Neuronal stem cell (in vitro differentiated cells): ENCODE results near the gene COX4I1.
A peak's percentile ranks its signal among the peaks of the same experiment; 100 is the strongest.

Source experiments
- DNase-seq: peaks from one replicate; pipeline ENCODE4 v3.0.0-alpha.2; 2013; ENCODE audit warnings: low spot score
- H2AFZ ChIP-seq: one replicate; pipeline ENCODE4 v1.6.1; 2013; ENCODE audit warnings: mild to moderate bottlenecking, low read length, inconsistent platforms
- H2AK5ac ChIP-seq: 2 replicates; pipeline ENCODE4 v1.6.1; 2013; ENCODE audit warnings: low read depth, mild to moderate bottlenecking, inconsistent platforms, low read length, moderate library complexity, mixed read lengths
- H2BK120ac ChIP-seq: 2 replicates; pipeline ENCODE4 v1.6.1; 2013; ENCODE audit warnings: low read depth, mild to moderate bottlenecking, inconsistent platforms, low read length, moderate library complexity, mixed read lengths
- H2BK12ac ChIP-seq: one replicate; pipeline ENCODE4 v1.6.1; 2013; ENCODE audit warnings: low read length, inconsistent platforms
- H2BK15ac ChIP-seq: 2 replicates; pipeline ENCODE4 v1.6.1; 2013; ENCODE audit warnings: mild to moderate bottlenecking, low read length, inconsistent platforms, mixed read lengths
- H2BK5ac ChIP-seq: one replicate; pipeline ENCODE4 v1.6.1; 2013; ENCODE audit warnings: inconsistent platforms, mild to moderate bottlenecking, low read length, moderate library complexity
- H3K14ac ChIP-seq: one replicate; pipeline ENCODE4 v1.6.1; 2013; ENCODE audit warnings: low read length, inconsistent platforms
- H3K18ac ChIP-seq: 2 replicates; pipeline ENCODE4 v1.6.1; 2013; ENCODE audit warnings: low read length, inconsistent platforms
- H3K23ac ChIP-seq: 2 replicates; pipeline ENCODE4 v1.6.1; 2013; ENCODE audit warnings: low read depth, mild to moderate bottlenecking, mixed read lengths, low read length, inconsistent platforms; ENCODE audit not compliant: poor library complexity
- H3K27ac ChIP-seq: replicated peaks from 3 replicates; pipeline ENCODE4 v1.5.1; 2013; ENCODE audit warnings: low read length, inconsistent platforms
- H3K27me3 ChIP-seq, 3 experiments: 2 replicates each; pipeline ENCODE4 v1.6.1; 2013; ENCODE audit warnings: low read length in 3 of 3, mild to moderate bottlenecking in 2 of 3, inconsistent platforms in 1 of 3, low read depth in 1 of 3, mixed read lengths in 1 of 3, moderate library complexity in 1 of 3; ENCODE audit not compliant: control insufficient read depth in 3 of 3, insufficient read depth in 3 of 3
- H3K36me3 ChIP-seq, 2 donors: replicated peaks in 1 of 2; 2 replicates each; pipeline ENCODE4 v1.6.1; 2013; ENCODE audit warnings: low read length in 2 of 2; ENCODE audit not compliant: control insufficient read depth in 2 of 2, insufficient read depth in 2 of 2
- H3K4ac ChIP-seq: 2 replicates; pipeline ENCODE4 v1.6.1; 2013; ENCODE audit warnings: inconsistent platforms, mild to moderate bottlenecking, low read length, moderate library complexity
- H3K4me1 ChIP-seq, 2 donors: 1 replicate in 1 of 2; 2 replicates in 1 of 2; pipeline ENCODE4 v1.6.1; 2013; ENCODE audit warnings: low read length in 2 of 2, low read depth in 1 of 2; ENCODE audit not compliant: control insufficient read depth in 2 of 2, insufficient read depth in 1 of 2
- H3K4me2 ChIP-seq: one replicate; pipeline ENCODE4 v1.6.1; 2013; ENCODE audit warnings: mild to moderate bottlenecking, low read length, inconsistent platforms; ENCODE audit not compliant: insufficient read depth, poor library complexity, severe bottlenecking
- H3K4me3 ChIP-seq, 2 donors: 2 replicates each; pipeline ENCODE4 v1.5.1; 2013; ENCODE audit warnings: low read length in 2 of 2, mild to moderate bottlenecking in 2 of 2, inconsistent platforms in 1 of 2, moderate library complexity in 1 of 2
- H3K79me1 ChIP-seq: one replicate; pipeline ENCODE4 v1.6.1; 2013; ENCODE audit warnings: low read depth, mild to moderate bottlenecking, inconsistent platforms, low read length, moderate library complexity
- H3K9ac ChIP-seq: one replicate; pipeline ENCODE4 v1.6.1; 2013; ENCODE audit warnings: mild to moderate bottlenecking, low read depth, low read length, inconsistent platforms; ENCODE audit not compliant: poor library complexity
- H3K9me3 ChIP-seq, 2 donors: replicated peaks in 1 of 2; 2 replicates each; pipeline versions ENCODE3 to v1.6.1; 2013; ENCODE audit warnings: low read length in 2 of 2, mild to moderate bottlenecking in 2 of 2, inconsistent platforms in 1 of 2, low read depth in 1 of 2, mixed read lengths in 1 of 2, moderate library complexity in 1 of 2; ENCODE audit not compliant: control insufficient read depth in 2 of 2, insufficient read depth in 1 of 2
- H4K8ac ChIP-seq: one replicate; pipeline ENCODE4 v1.6.1; 2013; ENCODE audit warnings: low read depth, mild to moderate bottlenecking, inconsistent platforms, low read length, moderate library complexity
- H4K91ac ChIP-seq: one replicate; pipeline ENCODE4 v1.6.1; 2013; ENCODE audit warnings: low read length, low read depth, mild to moderate bottlenecking, inconsistent platforms; ENCODE audit not compliant: poor library complexity
- WGBS, 2 donors: extraction: QIAGEN DNeasy Blood & Tissue Kit; methylation state at CpG; one replicate each; pipeline ENCODE4 v1.1.7; 2013; ENCODE audit warnings: missing lambda C conversion rate in 2 of 2, mixed read lengths in 1 of 2; ENCODE audit not compliant: insufficient read length in 2 of 2, insufficient replicate concordance in 1 of 2; ENCODE audit errors: extremely low coverage in 2 of 2; 5-methylcytosine and 5-hydroxymethylcytosine counted together

COX4I1 gene

DNA sequence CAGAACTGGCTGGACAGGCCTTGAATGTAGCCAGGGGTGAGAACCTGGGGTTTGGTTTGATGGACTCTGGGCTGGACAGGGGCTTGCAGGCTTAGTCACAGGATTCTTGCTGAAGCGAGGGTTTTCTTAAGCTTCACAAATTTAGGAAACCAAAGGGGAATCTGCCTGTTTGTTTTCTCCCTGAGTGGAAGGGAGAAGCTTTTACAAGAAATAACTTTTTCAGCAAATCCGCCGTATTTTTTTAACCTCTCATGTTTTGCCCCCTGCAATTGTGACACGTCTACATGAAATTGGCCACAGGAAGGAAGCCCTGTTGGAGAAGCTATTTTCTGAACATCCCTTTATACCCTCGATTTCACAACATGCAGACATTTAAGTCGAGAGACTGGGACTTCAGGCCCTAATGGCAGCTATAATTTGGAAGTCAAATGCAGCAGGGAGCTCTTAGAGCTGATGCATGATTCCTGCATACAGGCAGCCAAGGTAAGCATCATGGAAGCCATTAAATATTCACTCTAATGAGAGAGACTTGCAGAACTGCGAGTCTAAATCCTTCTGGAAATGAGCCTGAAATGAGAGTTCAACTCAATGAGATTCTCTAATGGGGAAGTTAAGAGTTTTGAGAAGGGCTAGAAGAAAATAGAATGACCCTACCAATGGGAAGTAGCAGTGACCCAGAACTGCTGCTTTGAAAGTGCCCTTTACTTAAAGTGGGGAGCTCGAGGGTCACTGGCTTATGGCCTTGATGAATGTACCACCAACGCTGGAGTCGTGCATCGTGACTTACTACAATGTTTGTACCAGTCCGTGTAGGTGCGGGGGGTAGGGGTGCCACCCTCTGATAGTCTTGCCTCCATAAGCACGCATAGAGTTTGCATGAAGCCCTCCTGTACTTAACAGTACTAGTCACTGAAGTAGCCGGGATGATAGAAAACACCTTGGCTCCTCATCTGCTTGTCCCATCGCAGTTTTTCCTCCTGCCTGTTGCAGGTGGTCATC lies 54.4 kb downstream of the COX4I1 start:
- H3K4me2 ChIP-seq: no peak overlapping the region
- no peak overlapping the region for H3K9ac ChIP-seq
- H3K14ac ChIP-seq: peak overlapping the region; percentile 28
- H4K8ac ChIP-seq: no peak overlapping the region
- no CpG with 5 or more reads among the region's 16 CpGs for WGBS, 2 donors
- H3K36me3 ChIP-seq: peaks cover 0 to 2% of the 10 kb centered on the region in 2 donors
- H3K27me3 ChIP-seq: peaks cover 0 to 26% (median 0%) of the 10 kb centered on the region in 3 experiments
- H2AFZ ChIP-seq: no peak overlapping the region
- no peak overlapping the region for H3K18ac ChIP-seq
- H2BK15ac ChIP-seq: no peak overlapping the region
- no peak for DNase-seq
- H3K79me1 ChIP-seq: no peaks in the 10 kb centered on the region
- H3K4ac ChIP-seq: no peak overlapping the region
- H2BK5ac ChIP-seq: no peak overlapping the region
- H4K91ac ChIP-seq: no peak overlapping the region
- H3K27ac ChIP-seq: no peak overlapping the region
- no peaks in the 10 kb centered on the region for H3K9me3 ChIP-seq
- no peak overlapping the region for H2AK5ac ChIP-seq
- peaks cover 5 to 6% of the 10 kb centered on the region in 2 donors for H3K4me1 ChIP-seq
- no peak overlapping the region for H3K23ac ChIP-seq
- no peak overlapping the region for H2BK120ac ChIP-seq
- H3K4me3 ChIP-seq: no peak overlapping the region
- H2BK12ac ChIP-seq: no peak overlapping the region

DNA sequence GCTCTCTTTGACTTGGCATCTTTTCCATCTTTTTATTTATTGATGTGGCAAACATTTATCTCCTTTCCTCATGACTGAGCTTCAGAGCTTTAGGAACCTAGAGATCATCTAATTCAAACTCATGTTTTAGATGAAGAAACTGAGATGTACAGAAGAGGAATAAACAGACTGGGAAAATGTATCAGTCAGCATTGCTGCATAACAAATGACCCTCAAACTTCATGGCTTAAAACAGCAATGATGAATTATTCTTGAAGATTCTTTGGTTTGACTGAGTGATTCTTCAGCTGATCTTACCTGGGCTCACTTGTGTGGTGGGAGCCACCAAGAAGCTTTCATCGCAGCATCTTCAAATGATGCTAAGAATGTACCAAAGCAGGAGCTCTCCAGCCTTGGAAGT lies 55.4 kb downstream of the COX4I1 start:
- WGBS, 2 donors: no CpG with 5 or more reads among the region's 1 CpG
- peaks cover 5 to 6% of the 10 kb centered on the region in 2 donors for H3K4me1 ChIP-seq
- no peak overlapping the region for H2BK12ac ChIP-seq

DNA sequence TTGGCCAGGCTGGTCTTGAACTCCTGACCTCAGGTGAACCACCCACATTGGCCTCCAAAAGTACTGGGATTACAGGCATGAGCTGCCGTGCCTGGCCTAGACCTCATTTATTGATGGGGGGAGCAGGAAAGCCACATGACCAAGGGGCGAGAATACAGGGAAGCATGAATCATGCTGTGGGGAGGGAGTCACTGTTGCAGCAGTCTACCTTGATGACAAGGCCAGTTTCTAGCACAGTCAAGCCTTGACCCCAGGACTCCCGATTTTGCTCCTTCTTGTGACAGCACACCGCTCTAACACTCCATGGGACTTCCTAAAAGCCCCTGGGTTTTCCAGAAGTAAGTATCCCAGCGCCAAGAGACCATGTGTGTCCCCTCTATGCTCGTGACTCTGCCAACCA lies 56.6 kb downstream of the COX4I1 start:
- Histone ChIP-seq H3K4me3 (no peak overlapping the region), H3K4me2 (no peak overlapping the region), H4K8ac (no peak overlapping the region), H2BK120ac (no peak overlapping the region), H3K79me1 (no peaks in the 10 kb centered on the region), H3K4ac (no peak overlapping the region), H2BK12ac (no peak overlapping the region), H3K23ac (peak overlapping the region; percentile 27), H2AFZ (no peak overlapping the region), H3K9me3 (no peaks in the 10 kb centered on the region), H2BK5ac (no peak overlapping the region), H2BK15ac (no peak overlapping the region), H3K18ac (no peak overlapping the region), H3K27me3 (peaks cover 0 to 18% (median 0%) of the 10 kb centered on the region in 3 experiments), H3K4me1 (peaks cover 0 to 6% of the 10 kb centered on the region in 2 donors), H3K27ac (no peak overlapping the region), H3K9ac (no peak overlapping the region), H3K36me3 (no peaks in the 10 kb centered on the region), H3K14ac (no peak overlapping the region), H2AK5ac (no peak overlapping the region), H4K91ac (no peak overlapping the region)
- no peak for DNase-seq
- WGBS, 2 donors: no CpG with 5 or more reads among the region's 6 CpGs

More for the DNA sequence above, 55.4 kb downstream of the COX4I1 start:
- no peak overlapping the region for H2AK5ac ChIP-seq
- no peak overlapping the region for H3K4ac ChIP-seq
- H3K18ac ChIP-seq: no peak overlapping the region
- H3K9me3 ChIP-seq: no peaks in the 10 kb centered on the region
- no peaks in the 10 kb centered on the region for H3K79me1 ChIP-seq
- H3K4me3 ChIP-seq: no peak overlapping the region
- no peak overlapping the region for H3K9ac ChIP-seq
- H3K27me3 ChIP-seq: peaks cover 0 to 18% (median 0%) of the 10 kb centered on the region in 3 experiments
- no peak overlapping the region for H3K23ac ChIP-seq
- no peak overlapping the region for H2BK120ac ChIP-seq
- no peak overlapping the region for H3K4me2 ChIP-seq
- H4K91ac ChIP-seq: no peak overlapping the region
- peaks cover 0 to 2% of the 10 kb centered on the region in 2 donors for H3K36me3 ChIP-seq
- DNase-seq: no peak
- no peak overlapping the region for H2BK5ac ChIP-seq
- H2BK15ac ChIP-seq: no peak overlapping the region
- H4K8ac ChIP-seq: no peak overlapping the region
- no peak overlapping the region for H2AFZ ChIP-seq
- H3K27ac ChIP-seq: no peak overlapping the region
- no peak overlapping the region for H3K14ac ChIP-seq

DNA sequence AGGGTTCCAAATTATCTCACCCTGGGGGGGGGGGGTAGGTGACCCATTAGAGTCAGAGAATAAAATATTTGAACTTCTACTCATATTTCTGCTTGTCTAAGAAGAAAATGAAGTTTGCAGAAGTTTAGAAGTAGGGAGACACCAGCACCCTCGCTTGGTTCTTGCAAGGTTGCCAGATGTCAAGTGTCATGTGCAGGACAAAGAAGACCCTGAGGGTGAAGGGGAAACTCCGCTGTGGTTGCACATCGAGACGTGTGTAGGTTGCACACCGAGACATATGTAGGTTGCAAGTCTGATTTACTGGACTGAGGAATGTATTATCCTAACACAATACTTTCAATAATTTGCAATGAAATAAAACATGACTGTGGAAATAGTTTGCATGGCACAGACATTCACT lies 57.1 kb downstream of the COX4I1 start:
- Histone ChIP-seq H2BK120ac (no peak overlapping the region), H2AK5ac (no peak overlapping the region), H3K79me1 (no peaks in the 10 kb centered on the region), H3K9me3 (no peaks in the 10 kb centered on the region), H3K4me2 (no peak overlapping the region), H2BK15ac (no peak overlapping the region), H3K14ac (no peak overlapping the region), H2BK5ac (no peak overlapping the region), H3K4me1 (peaks cover 0 to 6% of the 10 kb centered on the region in 2 donors), H4K91ac (no peak overlapping the region), H2AFZ (no peak overlapping the region), H3K9ac (no peak overlapping the region), H3K18ac (no peak overlapping the region), H3K4me3 (no peak overlapping the region), H3K27me3 (peaks cover 0 to 16% (median 0%) of the 10 kb centered on the region in 3 experiments), H3K36me3 (no peaks in the 10 kb centered on the region), H4K8ac (no peak overlapping the region), H2BK12ac (no peak overlapping the region), H3K27ac (no peak overlapping the region), H3K4ac (no peak overlapping the region), H3K23ac (no peak overlapping the region)
- WGBS, 2 donors: no CpG with 5 or more reads among the region's 5 CpGs
- DNase-seq: no peak
